HepG2 (cell line): ENCODE measurements around the gene TM4SF1. TPM values are rescaled to one million over a fixed set of nuclear protein-coding genes. Genes with fewer than 3 reads are reported as not detected.

ENCODE experiments used
- CAMTA2 ChIP-seq: sonication (generic); formaldehyde crosslinking; IDR thresholded peaks from 2 replicates; pipeline ENCODE4 v1.4.0; 2020; ENCODE audit warnings: mild to moderate bottlenecking, missing genetic modification reagents, borderline replicate concordance
- CBX2 ChIP-seq, 2 experiments: fragments of 200-600 bp in 1 of 2; sonication (generic); formaldehyde crosslinking in 1 of 2; IDR thresholded peaks; 2 replicates each; pipeline versions ENCODE4 v1.7.0 to v1.8.1; 2018 to 2022; ENCODE audit warnings: low read depth in 2 of 2, low read length in 1 of 2, mild to moderate bottlenecking in 1 of 2, missing genetic modification reagents in 1 of 2
- CHD4 ChIP-seq: fragments of 200-600 bp; sonication (generic); IDR thresholded peaks from 2 replicates; pipeline ENCODE4 v1.7.0; 2017; ENCODE audit warnings: mild to moderate bottlenecking, low read length, borderline replicate concordance
- JUN ChIP-seq: sonication (generic); formaldehyde crosslinking; IDR thresholded peaks from 2 replicates; pipeline ENCODE4 v1.4.0; 2020; ENCODE audit warnings: mild to moderate bottlenecking, missing genetic modification reagents
- MBD4 ChIP-seq: IDR thresholded peaks from 2 replicates; pipeline ENCODE4 v1.6.1; 2012; ENCODE audit warnings: low read length, inconsistent platforms, borderline replicate concordance
- NFRKB ChIP-seq: fragments of 450-650 bp; IDR thresholded peaks from 2 replicates; pipeline ENCODE4 v1.6.1; 2017
- NR1H2 ChIP-seq: sonication (generic); formaldehyde crosslinking; IDR thresholded peaks from 2 replicates; pipeline ENCODE4 v1.8.1; 2022; ENCODE audit warnings: low read depth, missing genetic modification reagents, borderline replicate concordance
- TSC22D2 ChIP-seq: sonication (generic); formaldehyde crosslinking; IDR thresholded peaks from 2 replicates; pipeline ENCODE4 v1.5.1; 2020; ENCODE audit warnings: missing genetic modification reagents, mild to moderate bottlenecking, borderline replicate concordance
- ZKSCAN5 ChIP-seq: sonication (generic); formaldehyde crosslinking; IDR thresholded peaks from 2 replicates; pipeline ENCODE4 v1.5.1; 2020; ENCODE audit warnings: mild to moderate bottlenecking, missing genetic modification reagents
- ZNF33B ChIP-seq: sonication (generic); formaldehyde crosslinking; IDR thresholded peaks from 2 replicates; pipeline ENCODE4 v1.5.1; 2020; ENCODE audit warnings: mild to moderate bottlenecking, missing genetic modification reagents
- ZNF547 ChIP-seq: sonication (generic); formaldehyde crosslinking; IDR thresholded peaks from 2 replicates; pipeline ENCODE4 v1.5.1; 2020; ENCODE audit warnings: mild to moderate bottlenecking, missing genetic modification reagents
- ZNF674 ChIP-seq: sonication (generic); formaldehyde crosslinking; IDR thresholded peaks from 2 replicates; pipeline ENCODE4 v1.5.0; 2020; ENCODE audit warnings: low read depth, mild to moderate bottlenecking, missing genetic modification reagents
- ZNF703 ChIP-seq: sonication (generic); formaldehyde crosslinking; IDR thresholded peaks from 2 replicates; pipeline ENCODE4 v1.5.1; 2020; ENCODE audit warnings: missing genetic modification reagents, mild to moderate bottlenecking, moderate library complexity, borderline replicate concordance
- ZNF780A ChIP-seq: sonication (generic); formaldehyde crosslinking; IDR thresholded peaks from 2 replicates; pipeline ENCODE4 v1.8.0; 2022; ENCODE audit warnings: mild to moderate bottlenecking, missing genetic modification reagents, moderate library complexity
- ZNF782 ChIP-seq: sonication (generic); formaldehyde crosslinking; IDR thresholded peaks from 2 replicates; pipeline ENCODE4 v1.4.0; 2020; ENCODE audit warnings: missing genetic modification reagents, mild to moderate bottlenecking, borderline replicate concordance
- ZSCAN31 ChIP-seq: sonication (generic); formaldehyde crosslinking; IDR thresholded peaks from 2 replicates; pipeline ENCODE4 v1.5.0; 2020; ENCODE audit warnings: low read depth, mild to moderate bottlenecking, missing genetic modification reagents
- polyA plus RNA-seq, 8 experiments: library from polyadenylated mRNA; depleted of rRNA in 3 of 8; stranded (reverse) in 7 of 8; unstranded in 1 of 8; fragments of >200 nt; fragmentation: Illumina TruSeq in 4 of 8; extraction: Trizol in 4 of 8; gene quantifications; 2 replicates each; pipeline versions ENCODE4 v1.2.1 to v1.2.3, GENCODE V29; 2011 to 2016; ENCODE audit warnings: low read depth in 4 of 8, missing spikeins in 1 of 8, mixed read lengths in 1 of 8; ENCODE audit not compliant: insufficient read depth in 1 of 8
- total RNA-seq, 5 experiments: library from RNA; depleted of rRNA; stranded (reverse); fragments of >200 nt; fragmentation: Illumina TruSeq; extraction: Trizol; gene quantifications; 2 replicates each; pipeline ENCODE4 v1.2.3, GENCODE V29; 2016; ENCODE audit warnings: low read depth in 1 of 5
- TF ChIP-seq, protein P1 (sequence below): sonication (generic); formaldehyde crosslinking; IDR thresholded peaks from 2 replicates; pipeline ENCODE4 v1.4.0; 2020; ENCODE audit warnings: missing genetic modification reagents
- TF ChIP-seq, protein P2 (sequence below): IDR thresholded peaks from 2 replicates; pipeline ENCODE4 v1.6.1; 2012; ENCODE audit warnings: inconsistent platforms
- TF ChIP-seq, protein P3 (sequence below): IDR thresholded peaks from 2 replicates; pipeline ENCODE4 v1.6.1; 2016; ENCODE audit warnings: missing compliant biosample characterization, missing genetic modification reagents, borderline replicate concordance
- TF ChIP-seq, protein P4 (sequence below): sonication (generic); formaldehyde crosslinking; IDR thresholded peaks from 2 replicates; pipeline ENCODE4 v1.4.0; 2020; ENCODE audit warnings: missing genetic modification reagents

TM4SF1 gene
- total and polyA plus RNA-seq, 2 of the 13 experiments (the other 11 are each of a cell fraction or from before 2014, with no cell fraction given): 431 to 1,359 TPM

DNA sequence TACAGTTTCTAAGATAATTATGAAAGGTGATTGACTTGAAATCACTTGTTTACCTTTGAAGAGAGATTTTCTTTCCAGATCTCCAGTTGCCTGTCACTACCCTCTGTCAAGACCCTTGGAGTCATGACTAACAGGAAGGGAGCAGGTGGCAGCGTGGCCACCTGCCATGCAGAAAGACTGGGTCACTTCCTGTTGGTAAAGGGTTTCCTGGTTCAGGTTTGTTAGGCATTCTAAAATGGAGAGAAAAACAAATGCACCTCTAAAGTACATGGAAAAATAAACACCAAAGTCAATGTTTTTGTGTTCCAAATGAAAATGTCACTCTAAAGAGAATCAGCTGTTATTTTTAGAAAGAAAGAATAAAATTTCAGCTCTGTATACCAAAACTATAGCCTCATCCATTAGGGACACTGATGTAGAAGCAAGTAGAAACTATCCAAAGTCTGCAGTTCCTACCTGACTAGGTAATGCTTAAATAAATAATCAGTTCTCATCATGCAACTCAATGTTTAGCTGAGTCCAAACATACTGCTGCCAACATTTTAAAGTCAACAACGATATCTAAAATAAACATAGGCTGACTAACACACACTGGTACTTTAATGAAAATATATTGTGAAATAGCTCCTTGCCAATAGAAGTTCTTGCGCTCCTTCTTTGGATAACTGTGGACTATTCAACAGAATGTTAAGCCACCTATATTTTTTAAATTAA lies 23.9 kb upstream of the TM4SF1 start (continued):
- TF ChIP-seq ZNF674: no peak
- TF ChIP-seq, protein P1, sequence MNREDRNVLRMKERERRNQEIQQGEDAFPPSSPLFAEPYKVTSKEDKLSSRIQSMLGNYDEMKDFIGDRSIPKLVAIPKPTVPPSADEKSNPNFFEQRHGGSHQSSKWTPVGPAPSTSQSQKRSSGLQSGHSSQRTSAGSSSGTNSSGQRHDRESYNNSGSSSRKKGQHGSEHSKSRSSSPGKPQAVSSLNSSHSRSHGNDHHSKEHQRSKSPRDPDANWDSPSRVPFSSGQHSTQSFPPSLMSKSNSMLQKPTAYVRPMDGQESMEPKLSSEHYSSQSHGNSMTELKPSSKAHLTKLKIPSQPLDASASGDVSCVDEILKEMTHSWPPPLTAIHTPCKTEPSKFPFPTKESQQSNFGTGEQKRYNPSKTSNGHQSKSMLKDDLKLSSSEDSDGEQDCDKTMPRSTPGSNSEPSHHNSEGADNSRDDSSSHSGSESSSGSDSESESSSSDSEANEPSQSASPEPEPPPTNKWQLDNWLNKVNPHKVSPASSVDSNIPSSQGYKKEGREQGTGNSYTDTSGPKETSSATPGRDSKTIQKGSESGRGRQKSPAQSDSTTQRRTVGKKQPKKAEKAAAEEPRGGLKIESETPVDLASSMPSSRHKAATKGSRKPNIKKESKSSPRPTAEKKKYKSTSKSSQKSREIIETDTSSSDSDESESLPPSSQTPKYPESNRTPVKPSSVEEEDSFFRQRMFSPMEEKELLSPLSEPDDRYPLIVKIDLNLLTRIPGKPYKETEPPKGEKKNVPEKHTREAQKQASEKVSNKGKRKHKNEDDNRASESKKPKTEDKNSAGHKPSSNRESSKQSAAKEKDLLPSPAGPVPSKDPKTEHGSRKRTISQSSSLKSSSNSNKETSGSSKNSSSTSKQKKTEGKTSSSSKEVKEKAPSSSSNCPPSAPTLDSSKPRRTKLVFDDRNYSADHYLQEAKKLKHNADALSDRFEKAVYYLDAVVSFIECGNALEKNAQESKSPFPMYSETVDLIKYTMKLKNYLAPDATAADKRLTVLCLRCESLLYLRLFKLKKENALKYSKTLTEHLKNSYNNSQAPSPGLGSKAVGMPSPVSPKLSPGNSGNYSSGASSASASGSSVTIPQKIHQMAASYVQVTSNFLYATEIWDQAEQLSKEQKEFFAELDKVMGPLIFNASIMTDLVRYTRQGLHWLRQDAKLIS: no peak
- TF ChIP-seq NFRKB: no peak
- no peak for TF ChIP-seq CAMTA2
- TF ChIP-seq TSC22D2 (CRISPR knock-in tag): no peak
- TF ChIP-seq ZNF703 (CRISPR knock-in tag): no peak
- TF ChIP-seq, protein P2, sequence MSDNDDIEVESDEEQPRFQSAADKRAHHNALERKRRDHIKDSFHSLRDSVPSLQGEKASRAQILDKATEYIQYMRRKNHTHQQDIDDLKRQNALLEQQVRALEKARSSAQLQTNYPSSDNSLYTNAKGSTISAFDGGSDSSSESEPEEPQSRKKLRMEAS: peak; percentile 87
- TF ChIP-seq, protein P3, sequence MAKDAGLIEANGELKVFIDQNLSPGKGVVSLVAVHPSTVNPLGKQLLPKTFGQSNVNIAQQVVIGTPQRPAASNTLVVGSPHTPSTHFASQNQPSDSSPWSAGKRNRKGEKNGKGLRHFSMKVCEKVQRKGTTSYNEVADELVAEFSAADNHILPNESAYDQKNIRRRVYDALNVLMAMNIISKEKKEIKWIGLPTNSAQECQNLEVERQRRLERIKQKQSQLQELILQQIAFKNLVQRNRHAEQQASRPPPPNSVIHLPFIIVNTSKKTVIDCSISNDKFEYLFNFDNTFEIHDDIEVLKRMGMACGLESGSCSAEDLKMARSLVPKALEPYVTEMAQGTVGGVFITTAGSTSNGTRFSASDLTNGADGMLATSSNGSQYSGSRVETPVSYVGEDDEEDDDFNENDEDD (CRISPR knock-in tag): peak; percentile 37; the same call in 1 of the 2 replicates
- TF ChIP-seq ZKSCAN5 (CRISPR knock-in tag): no peak
- TF ChIP-seq CBX2 (IDR thresholded peaks at IDR 0.05; ENCODE audit: low read depth, low read length): no peak
- TF ChIP-seq CBX2 (CRISPR knock-in tag; IDR thresholded peaks at IDR 0.05; ENCODE audit: low read depth): no peak
- peak; percentile 93 for TF ChIP-seq MBD4
- TF ChIP-seq, protein P4, sequence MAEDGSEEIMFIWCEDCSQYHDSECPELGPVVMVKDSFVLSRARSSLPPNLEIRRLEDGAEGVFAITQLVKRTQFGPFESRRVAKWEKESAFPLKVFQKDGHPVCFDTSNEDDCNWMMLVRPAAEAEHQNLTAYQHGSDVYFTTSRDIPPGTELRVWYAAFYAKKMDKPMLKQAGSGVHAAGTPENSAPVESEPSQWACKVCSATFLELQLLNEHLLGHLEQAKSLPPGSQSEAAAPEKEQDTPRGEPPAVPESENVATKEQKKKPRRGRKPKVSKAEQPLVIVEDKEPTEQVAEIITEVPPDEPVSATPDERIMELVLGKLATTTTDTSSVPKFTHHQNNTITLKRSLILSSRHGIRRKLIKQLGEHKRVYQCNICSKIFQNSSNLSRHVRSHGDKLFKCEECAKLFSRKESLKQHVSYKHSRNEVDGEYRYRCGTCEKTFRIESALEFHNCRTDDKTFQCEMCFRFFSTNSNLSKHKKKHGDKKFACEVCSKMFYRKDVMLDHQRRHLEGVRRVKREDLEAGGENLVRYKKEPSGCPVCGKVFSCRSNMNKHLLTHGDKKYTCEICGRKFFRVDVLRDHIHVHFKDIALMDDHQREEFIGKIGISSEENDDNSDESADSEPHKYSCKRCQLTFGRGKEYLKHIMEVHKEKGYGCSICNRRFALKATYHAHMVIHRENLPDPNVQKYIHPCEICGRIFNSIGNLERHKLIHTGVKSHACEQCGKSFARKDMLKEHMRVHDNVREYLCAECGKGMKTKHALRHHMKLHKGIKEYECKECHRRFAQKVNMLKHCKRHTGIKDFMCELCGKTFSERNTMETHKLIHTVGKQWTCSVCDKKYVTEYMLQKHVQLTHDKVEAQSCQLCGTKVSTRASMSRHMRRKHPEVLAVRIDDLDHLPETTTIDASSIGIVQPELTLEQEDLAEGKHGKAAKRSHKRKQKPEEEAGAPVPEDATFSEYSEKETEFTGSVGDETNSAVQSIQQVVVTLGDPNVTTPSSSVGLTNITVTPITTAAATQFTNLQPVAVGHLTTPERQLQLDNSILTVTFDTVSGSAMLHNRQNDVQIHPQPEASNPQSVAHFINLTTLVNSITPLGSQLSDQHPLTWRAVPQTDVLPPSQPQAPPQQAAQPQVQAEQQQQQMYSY: no peak
- no peak for TF ChIP-seq ZNF33B (CRISPR knock-in tag)
- TF ChIP-seq ZSCAN31 (CRISPR knock-in tag): no peak
- no peak; the same call in 1 of the 2 replicates for TF ChIP-seq CHD4
- peak; percentile 89 for TF ChIP-seq JUN (CRISPR knock-in tag)
- TF ChIP-seq ZNF780A (CRISPR knock-in tag): no peak
- TF ChIP-seq ZNF782 (CRISPR knock-in tag): no peak
- no peak for TF ChIP-seq ZNF547 (CRISPR knock-in tag)
- no peak for TF ChIP-seq NR1H2 (CRISPR knock-in tag)
